ENCODE data around the gene KCNH1.

KCNH1 gene

GRCh38 chr1:210627755-210628154 is 506.2 kb downstream of the KCNH1 start:
- DNase-seq = no peak

Data from NCI-H1930 (cell line).